ENCODE data around the gene SEMA6B. TPM values are rescaled to one million over a fixed set of nuclear protein-coding genes. Genes with fewer than 3 reads are reported as not detected.
"Not testable (repeated sequence)": the region's sequence is repeated elsewhere in the genome, so short reads cannot be mapped to it uniquely, and the experiment has no call there.

SEMA6B gene
- total RNA-seq, 3 donors from 2014 or later, result 2.3 to 8.8 (median 3.2) TPM

GRCh38 chr19:4566402-4567051, 7.0 kb upstream of the SEMA6B start:
- Histone ChIP-seq H3K9me3 (no peaks in the 10 kb centered on the region), H3K4me3 (no peak overlapping the region), H3K36me3 (no peaks in the 10 kb centered on the region), H3K4me1 (no peaks in the 10 kb centered on the region), H3K27me3 (peaks cover 0 to 6% of the 10 kb centered on the region in 2 donors), H3K27ac (peak overlapping the region in 1 of 2 donors; percentile 52)
- no peak for DNase-seq (ENCODE audit: low spot score in 2 of 2)
- intact Hi-C loops (cut with DNase I; ENCODE audit: low total_unique reads), result loop anchor here (1.0 kb wide), 1 partner anchor 71 kb away; no protein-coding TSS in a partner anchor
- TF ChIP-seq, protein P1, sequence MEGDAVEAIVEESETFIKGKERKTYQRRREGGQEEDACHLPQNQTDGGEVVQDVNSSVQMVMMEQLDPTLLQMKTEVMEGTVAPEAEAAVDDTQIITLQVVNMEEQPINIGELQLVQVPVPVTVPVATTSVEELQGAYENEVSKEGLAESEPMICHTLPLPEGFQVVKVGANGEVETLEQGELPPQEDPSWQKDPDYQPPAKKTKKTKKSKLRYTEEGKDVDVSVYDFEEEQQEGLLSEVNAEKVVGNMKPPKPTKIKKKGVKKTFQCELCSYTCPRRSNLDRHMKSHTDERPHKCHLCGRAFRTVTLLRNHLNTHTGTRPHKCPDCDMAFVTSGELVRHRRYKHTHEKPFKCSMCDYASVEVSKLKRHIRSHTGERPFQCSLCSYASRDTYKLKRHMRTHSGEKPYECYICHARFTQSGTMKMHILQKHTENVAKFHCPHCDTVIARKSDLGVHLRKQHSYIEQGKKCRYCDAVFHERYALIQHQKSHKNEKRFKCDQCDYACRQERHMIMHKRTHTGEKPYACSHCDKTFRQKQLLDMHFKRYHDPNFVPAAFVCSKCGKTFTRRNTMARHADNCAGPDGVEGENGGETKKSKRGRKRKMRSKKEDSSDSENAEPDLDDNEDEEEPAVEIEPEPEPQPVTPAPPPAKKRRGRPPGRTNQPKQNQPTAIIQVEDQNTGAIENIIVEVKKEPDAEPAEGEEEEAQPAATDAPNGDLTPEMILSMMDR (IDR thresholded peaks at IDR 0.05), result no peak
- TF ChIP-seq POLR2AphosphoS5 (IDR thresholded peaks at IDR 0.05) (no peak), POLR2A (IDR thresholded peaks at IDR 0.05) (no peak)

DNA sequence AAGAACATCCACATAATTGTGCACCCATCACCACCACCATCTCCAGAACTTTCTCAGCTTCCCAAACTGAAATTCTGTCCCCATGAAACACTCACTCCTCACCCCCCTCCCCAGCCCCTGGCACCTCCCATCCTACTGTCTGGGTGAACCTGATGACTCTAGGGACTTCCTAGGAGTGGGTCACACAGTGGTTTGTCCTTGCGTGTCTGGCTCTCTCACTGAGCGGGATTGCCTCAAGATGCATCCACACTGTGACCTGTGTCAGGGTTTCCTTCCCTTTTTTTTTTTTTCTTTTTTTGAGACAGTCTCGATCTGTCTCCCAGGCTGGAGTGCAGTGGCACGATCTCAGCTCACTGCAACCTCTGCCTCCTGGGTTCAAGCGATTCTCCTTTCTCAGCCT, 4.1 kb upstream of the SEMA6B start:
- H3K27ac ChIP-seq; intact Hi-C loops (cut with DNase I; ENCODE audit: low total_unique reads); H3K4me3 ChIP-seq; H3K27me3 ChIP-seq; DNase-seq (ENCODE audit: low spot score in 2 of 2); H3K9me3 ChIP-seq; H3K4me1 ChIP-seq; H3K36me3 ChIP-seq: not testable (repeated sequence)

- intact Hi-C loops (cut with DNase I; ENCODE audit: low total_unique reads); H3K4me1 ChIP-seq; H3K9me3 ChIP-seq; H3K27ac ChIP-seq; DNase-seq (ENCODE audit: low spot score in 2 of 2); H3K4me3 ChIP-seq; H3K36me3 ChIP-seq: not testable (repeated sequence)
- H3K27me3 ChIP-seq, result peaks cover 0 to 10% of the 10 kb centered on the region in 2 donors
Observed at GRCh38 chr19:4562085-4562484, 2.6 kb upstream of the SEMA6B start.

DNA sequence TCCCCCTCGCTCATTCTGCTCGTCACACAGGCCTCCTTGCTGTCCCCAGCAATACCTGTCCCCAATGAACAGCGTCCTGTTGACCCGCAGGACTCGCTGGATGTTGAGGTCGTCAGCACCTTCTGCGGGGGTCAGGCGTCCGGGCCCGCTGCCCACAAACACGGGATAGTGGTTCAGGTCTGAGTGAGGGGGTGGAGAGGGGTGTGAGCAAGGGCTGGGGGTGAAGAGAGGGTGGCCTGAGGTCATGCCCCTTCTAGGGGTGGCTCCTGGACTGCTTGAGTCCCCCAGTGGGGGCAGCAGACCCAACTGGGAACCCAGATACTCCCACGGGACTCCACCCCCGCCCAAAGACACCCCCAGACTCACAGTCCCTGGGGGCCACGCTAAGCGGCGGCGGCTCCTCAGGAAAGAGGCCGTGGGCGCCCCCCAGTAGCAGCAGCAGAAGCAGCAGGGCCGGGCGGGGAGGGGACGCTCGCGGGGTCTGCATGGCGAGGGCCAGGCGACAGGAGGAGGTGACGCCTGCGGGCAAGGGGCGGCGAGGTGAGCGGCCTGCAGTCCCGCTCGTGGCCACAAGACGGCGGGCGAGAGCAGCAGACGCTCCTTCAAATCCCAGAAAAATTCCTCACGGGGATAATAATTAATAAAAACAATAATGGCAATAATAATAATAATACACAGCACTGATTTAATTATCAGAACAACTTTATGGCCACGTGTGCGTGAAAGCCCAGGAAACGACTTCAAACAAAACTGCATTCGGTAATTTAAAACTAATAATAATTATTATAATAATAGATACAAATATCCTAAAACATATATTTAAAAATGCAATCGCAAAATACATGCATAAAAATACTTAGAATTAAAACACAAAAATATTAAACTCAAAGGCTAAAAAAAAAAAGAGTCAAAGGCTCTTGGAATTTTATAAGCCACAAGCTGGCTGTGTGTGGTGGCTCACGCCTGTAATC, 1.2 kb downstream of the SEMA6B start:
- TF ChIP-seq, protein P1 (IDR thresholded peaks at IDR 0.05), result peak; percentile 96 to 99 (median 96)
- TF ChIP-seq POLR2A (IDR thresholded peaks at IDR 0.05), result no peak
- Histone ChIP-seq H3K27ac (no peak overlapping the region), H3K27me3 (peaks cover 0 to 4% of the 10 kb centered on the region in 2 donors), H3K36me3 (no peaks in the 10 kb centered on the region), H3K9me3 (no peaks in the 10 kb centered on the region), H3K4me3 (peak overlapping the region; percentile 28 to 58 (median 40)), H3K4me1 (no peaks in the 10 kb centered on the region)
- no peak for DNase-seq (ENCODE audit: low spot score in 2 of 2)
- intact Hi-C loops (cut with DNase I; ENCODE audit: low total_unique reads), result loop anchor here (10.0 kb wide), 1 partner anchor 1007 kb away; the partner anchor contains the start of gene TINCR

DNA sequence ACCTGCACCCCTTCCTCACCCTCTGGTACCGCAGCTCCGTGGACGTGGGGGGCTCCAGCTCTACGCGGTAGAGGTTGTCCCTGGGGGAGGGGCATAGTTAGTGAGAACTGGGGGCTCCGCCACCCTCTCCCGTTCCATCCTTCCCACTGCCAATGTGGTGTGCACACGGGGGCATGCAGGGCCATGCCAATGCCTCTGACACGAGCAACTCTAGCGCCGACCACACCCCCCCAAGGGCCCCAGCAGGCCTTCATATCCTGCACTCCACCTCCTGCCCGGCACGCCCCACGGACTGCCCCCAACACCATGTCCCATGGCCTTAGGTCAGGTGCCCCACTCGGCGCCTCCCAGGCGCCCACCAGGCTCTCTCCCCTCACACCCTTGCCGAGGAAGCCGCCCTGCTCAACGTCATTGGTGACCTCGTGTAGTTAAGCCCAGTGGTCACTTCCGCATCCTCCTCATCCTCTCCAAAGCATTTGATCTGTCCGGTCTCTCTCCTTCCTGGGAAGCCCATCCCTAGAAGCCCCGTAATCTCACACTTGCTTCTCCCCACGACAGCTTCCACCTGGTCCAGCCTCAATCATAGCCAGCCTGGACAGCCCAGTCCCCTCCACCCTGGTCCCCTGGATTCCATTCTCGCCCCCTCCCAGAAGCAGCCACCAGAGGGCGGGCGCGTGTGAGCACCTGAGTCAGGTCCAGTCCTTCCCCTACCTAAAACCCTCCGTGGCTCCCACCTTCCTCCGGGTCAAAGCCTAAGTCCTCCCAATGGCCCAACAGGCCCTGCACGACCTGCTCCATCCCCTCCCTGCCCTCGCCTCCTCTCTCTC, 2.1 kb downstream of the SEMA6B start:
- Histone ChIP-seq H3K27me3 (peaks cover 0 to 4% of the 10 kb centered on the region in 2 donors), H3K4me1 (no peaks in the 10 kb centered on the region), H3K9me3 (no peaks in the 10 kb centered on the region), H3K27ac (no peak overlapping the region), H3K36me3 (no peaks in the 10 kb centered on the region), H3K4me3 (peak overlapping the region in 2 of 3 donors; percentile 40 to 55)
- TF ChIP-seq POLR2A (IDR thresholded peaks at IDR 0.05), result no peak
- TF ChIP-seq, protein P1 (IDR thresholded peaks at IDR 0.05), result no peak
- intact Hi-C loops (cut with DNase I; ENCODE audit: low total_unique reads), result loop anchor here (10.0 kb wide), 1 partner anchor 1007 kb away; the partner anchor contains the start of gene TINCR
- DNase-seq (ENCODE audit: low spot score in 2 of 2), result no peak

All from breast epithelium (tissue), 4 donors.